SK-N-SH treated with all-trans-retinoic acid at 6 μM for 48 hours (cell line): ENCODE measurements around the gene FAM47A.

Source experiments
- ATAC-seq: fragments of 200-7000 bp; cut with Tn5 transposase; 3 replicates; pipeline ENCODE4 v1.9.1; 2020; ENCODE audit warnings: mild to moderate bottlenecking, moderate library complexity
- ARNTL ChIP-seq: fragments of 450-650 bp; formaldehyde crosslinking; IDR thresholded peaks from 2 replicates; pipeline ENCODE4 v1.5.0; 2020; ENCODE audit warnings: low read depth, mild to moderate bottlenecking, moderate library complexity, borderline replicate concordance
- CREB5 ChIP-seq: fragments of 250-450 bp; sonication (Bioruptor Pico); IDR thresholded peaks from 2 replicates; pipeline ENCODE4 v1.5.1; 2020; ENCODE audit warnings: low read depth, mild to moderate bottlenecking, moderate library complexity
- CSDC2 ChIP-seq: fragments of 250-450 bp; sonication (Bioruptor Pico); IDR thresholded peaks from 2 replicates; pipeline ENCODE4 v1.5.0; 2020; ENCODE audit warnings: mild to moderate bottlenecking, moderate library complexity
- CSRNP3 ChIP-seq: fragments of 250-450 bp; sonication (Bioruptor Pico); IDR thresholded peaks from 2 replicates; pipeline ENCODE4 v1.5.1; 2021; ENCODE audit warnings: mild to moderate bottlenecking, moderate library complexity
- ESRRG ChIP-seq: fragments of 250-450 bp; sonication (Bioruptor Pico); IDR thresholded peaks from 2 replicates; pipeline ENCODE4 v1.6.1; 2021; ENCODE audit warnings: mild to moderate bottlenecking
- GLIS3 ChIP-seq: fragments of 250-450 bp; sonication (Bioruptor Pico); IDR thresholded peaks from 2 replicates; pipeline ENCODE4 v1.5.0; 2020; ENCODE audit warnings: mild to moderate bottlenecking, moderate library complexity
- ISL1 ChIP-seq: fragments of 250-450 bp; sonication (Bioruptor Pico); IDR thresholded peaks from 2 replicates; pipeline ENCODE4 v2.1.2; 2022; ENCODE audit warnings: mild to moderate bottlenecking, moderate library complexity
- OSR1 ChIP-seq: fragments of 250-450 bp; sonication (Bioruptor Pico); IDR thresholded peaks from 2 replicates; pipeline ENCODE4 v1.8.0; 2022; ENCODE audit warnings: moderate library complexity, mild to moderate bottlenecking, inconsistent platforms
- PATZ1 ChIP-seq: fragments of 250-450 bp; sonication (Bioruptor Pico); IDR thresholded peaks from 2 replicates; pipeline ENCODE4 v1.8.0; 2020; ENCODE audit warnings: mild to moderate bottlenecking, moderate library complexity, borderline replicate concordance
- POU6F1 ChIP-seq: fragments of 250-450 bp; sonication (Bioruptor Pico); IDR thresholded peaks from 2 replicates; pipeline ENCODE4 v1.8.0; 2021; ENCODE audit warnings: low read depth, mild to moderate bottlenecking, moderate library complexity, borderline replicate concordance
- PPARA ChIP-seq: fragments of 250-450 bp; sonication (Bioruptor Pico); IDR thresholded peaks from 2 replicates; pipeline ENCODE4 v1.5.0; 2020; ENCODE audit warnings: mild to moderate bottlenecking, borderline replicate concordance
- RARB ChIP-seq: fragments of 250-450 bp; sonication (Bioruptor Pico); IDR thresholded peaks from 2 replicates; pipeline ENCODE4 v1.8.0; 2021; ENCODE audit warnings: mild to moderate bottlenecking, moderate library complexity
- SNAI2 ChIP-seq: fragments of 250-450 bp; sonication (Bioruptor Pico); IDR thresholded peaks from 2 replicates; pipeline ENCODE4 v1.5.0; 2020; ENCODE audit warnings: mild to moderate bottlenecking, moderate library complexity
- TOX ChIP-seq: fragments of 250-450 bp; sonication (Bioruptor Pico); IDR thresholded peaks from 2 replicates; pipeline ENCODE4 v1.8.0; 2021; ENCODE audit warnings: mild to moderate bottlenecking, moderate library complexity, borderline replicate concordance
- TSHZ2 ChIP-seq: fragments of 250-450 bp; sonication (Bioruptor Pico); IDR thresholded peaks from 2 replicates; pipeline ENCODE4 v1.5.0; 2020; ENCODE audit warnings: mild to moderate bottlenecking, moderate library complexity
- ZC3H10 ChIP-seq: fragments of 250-450 bp; sonication (Bioruptor Pico); IDR thresholded peaks from 2 replicates; pipeline ENCODE4 v1.5.1; 2021; ENCODE audit warnings: mild to moderate bottlenecking, moderate library complexity
- ZFP30 ChIP-seq: fragments of 450-650 bp; formaldehyde crosslinking; IDR thresholded peaks from 2 replicates; pipeline ENCODE4 v1.5.0; 2022; ENCODE audit warnings: mild to moderate bottlenecking, moderate library complexity
- ZNF70 ChIP-seq: fragments of 450-650 bp; formaldehyde crosslinking; IDR thresholded peaks from 2 replicates; pipeline ENCODE4 v1.5.0; 2020; ENCODE audit warnings: mild to moderate bottlenecking, moderate library complexity
- ZNF8 ChIP-seq: fragments of 450-650 bp; formaldehyde crosslinking; IDR thresholded peaks from 2 replicates; pipeline ENCODE4 v1.5.0; 2020; ENCODE audit warnings: mild to moderate bottlenecking, moderate library complexity

The FAM47A gene

GRCh38 chrX:34130501-34130900, 1.6 kb downstream of the FAM47A start:
- no peak for TF ChIP-seq ZNF8 (CRISPR knock-in tag)
- TF ChIP-seq CSRNP3 (CRISPR knock-in tag): no peak
- TF ChIP-seq SNAI2: no peak
- TF ChIP-seq POU6F1 (CRISPR knock-in tag): no peak
- no peak for TF ChIP-seq PPARA (CRISPR knock-in tag)
- ATAC-seq: no peak

- TF ChIP-seq TOX (CRISPR knock-in tag) (no peak), ESRRG (CRISPR knock-in tag) (no peak), PPARA (CRISPR knock-in tag) (no peak)
- no peak for ATAC-seq
These were observed 6.1 kb downstream of the FAM47A start for GRCh38 chrX:34126011-34126410.

GRCh38 chrX:34119122-34119521, 13.0 kb downstream of the FAM47A start:
- TF ChIP-seq ZFP30 (CRISPR knock-in tag): no peak
- no peak for TF ChIP-seq CREB5 (CRISPR knock-in tag)
- no peak for TF ChIP-seq CSDC2 (CRISPR knock-in tag)
- TF ChIP-seq SNAI2: no peak
- TF ChIP-seq RARB (CRISPR knock-in tag): no peak
- TF ChIP-seq GLIS3: no peak
- TF ChIP-seq ZNF70 (CRISPR knock-in tag): no peak
- no peak for TF ChIP-seq PPARA (CRISPR knock-in tag)
- no peak for TF ChIP-seq ESRRG (CRISPR knock-in tag)
- no peak for TF ChIP-seq CSRNP3 (CRISPR knock-in tag)
- no peak for TF ChIP-seq ISL1
- no peak for TF ChIP-seq TOX (CRISPR knock-in tag)
- TF ChIP-seq ARNTL (CRISPR knock-in tag): no peak
- TF ChIP-seq PATZ1: no peak
- TF ChIP-seq TSHZ2 (CRISPR knock-in tag): no peak
- TF ChIP-seq POU6F1 (CRISPR knock-in tag): no peak
- TF ChIP-seq ZNF8 (CRISPR knock-in tag): no peak
- TF ChIP-seq ZC3H10 (CRISPR knock-in tag): no peak
- TF ChIP-seq OSR1: no peak
- ATAC-seq: no peak
